Measurements from ENCODE around the gene C21orf58.

Gene C21orf58

GRCh38 chr21:46352913-46353312 lies 29.2 kb upstream of the C21orf58 start:
- no peak for DNase-seq (ENCODE audit: low spot score)

GRCh38 chr21:46352164-46352515 lies 28.5 kb upstream of the C21orf58 start:
- DNase-seq (ENCODE audit: low spot score) = no peak

GRCh38 chr21:46351476-46352163 lies 27.9 kb upstream of the C21orf58 start:
- no peak for DNase-seq (ENCODE audit: low spot score)

GRCh38 chr21:46350981-46351380 lies 27.3 kb upstream of the C21orf58 start:
- no peak for DNase-seq (ENCODE audit: low spot score)

GRCh38 chr21:46350571-46350970 lies 26.9 kb upstream of the C21orf58 start:
- no peak for DNase-seq (ENCODE audit: low spot score)

GRCh38 chr21:46349134-46349760 lies 25.6 kb upstream of the C21orf58 start:
- DNase-seq (ENCODE audit: low spot score) = no peak

GRCh38 chr21:46347791-46348381 lies 24.2 kb upstream of the C21orf58 start:
- no peak for DNase-seq (ENCODE audit: low spot score)

- DNase-seq (ENCODE audit: low spot score) = no peak
Measured at GRCh38 chr21:46347203-46347550, 23.5 kb upstream of the C21orf58 start.

GRCh38 chr21:46346296-46347202 lies 22.9 kb upstream of the C21orf58 start:
- DNase-seq (ENCODE audit: low spot score) = no peak

GRCh38 chr21:46345861-46346260 lies 22.2 kb upstream of the C21orf58 start:
- no peak for DNase-seq (ENCODE audit: low spot score)

GRCh38 chr21:46344219-46344915 lies 20.7 kb upstream of the C21orf58 start:
- no peak for DNase-seq (ENCODE audit: low spot score)

GRCh38 chr21:46340998-46341397 lies 17.3 kb upstream of the C21orf58 start:
- no peak for DNase-seq (ENCODE audit: low spot score)

GRCh38 chr21:46336603-46337002 lies 12.9 kb upstream of the C21orf58 start:
- no peak for DNase-seq (ENCODE audit: low spot score)

GRCh38 chr21:46334351-46335140 lies 10.9 kb upstream of the C21orf58 start:
- no peak for DNase-seq (ENCODE audit: low spot score)

- no peak for DNase-seq (ENCODE audit: low spot score)
Measured at GRCh38 chr21:46329796-46330195, 6.1 kb upstream of the C21orf58 start.

GRCh38 chr21:46328151-46328550 lies 4.5 kb upstream of the C21orf58 start:
- DNase-seq (ENCODE audit: low spot score) = no peak

GRCh38 chr21:46327711-46328110 lies 4.0 kb upstream of the C21orf58 start:
- DNase-seq (ENCODE audit: low spot score) = no peak

GRCh38 chr21:46326110-46326703 lies 2.5 kb upstream of the C21orf58 start:
- no peak for DNase-seq (ENCODE audit: low spot score)

GRCh38 chr21:46325073-46325912 lies 1.6 kb upstream of the C21orf58 start:
- peak; percentile 20 for DNase-seq (ENCODE audit: low spot score)
